ENCODE data around the gene NUDT22.

GRCh38 chr11:64180891-64181290 lies 45.2 kb upstream of the NUDT22 start:
- TF ChIP-seq, protein P1, sequence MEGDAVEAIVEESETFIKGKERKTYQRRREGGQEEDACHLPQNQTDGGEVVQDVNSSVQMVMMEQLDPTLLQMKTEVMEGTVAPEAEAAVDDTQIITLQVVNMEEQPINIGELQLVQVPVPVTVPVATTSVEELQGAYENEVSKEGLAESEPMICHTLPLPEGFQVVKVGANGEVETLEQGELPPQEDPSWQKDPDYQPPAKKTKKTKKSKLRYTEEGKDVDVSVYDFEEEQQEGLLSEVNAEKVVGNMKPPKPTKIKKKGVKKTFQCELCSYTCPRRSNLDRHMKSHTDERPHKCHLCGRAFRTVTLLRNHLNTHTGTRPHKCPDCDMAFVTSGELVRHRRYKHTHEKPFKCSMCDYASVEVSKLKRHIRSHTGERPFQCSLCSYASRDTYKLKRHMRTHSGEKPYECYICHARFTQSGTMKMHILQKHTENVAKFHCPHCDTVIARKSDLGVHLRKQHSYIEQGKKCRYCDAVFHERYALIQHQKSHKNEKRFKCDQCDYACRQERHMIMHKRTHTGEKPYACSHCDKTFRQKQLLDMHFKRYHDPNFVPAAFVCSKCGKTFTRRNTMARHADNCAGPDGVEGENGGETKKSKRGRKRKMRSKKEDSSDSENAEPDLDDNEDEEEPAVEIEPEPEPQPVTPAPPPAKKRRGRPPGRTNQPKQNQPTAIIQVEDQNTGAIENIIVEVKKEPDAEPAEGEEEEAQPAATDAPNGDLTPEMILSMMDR (IDR thresholded peaks at IDR 0.05): no peak
- TF ChIP-seq POLR2A (IDR thresholded peaks at IDR 0.05) (no peak), POLR2AphosphoS5 (IDR thresholded peaks at IDR 0.05) (no peak)

Measured in stomach (tissue), 4 donors.